Suprapubic skin (tissue), 4 donors: ENCODE results near the gene ZNF44. TPM values are rescaled to one million over a fixed set of nuclear protein-coding genes. Genes with fewer than 3 reads are reported as not detected.

Experiments
- DNase-seq, 2 donors: peaks; one replicate each; pipeline ENCODE4 v3.0.0-alpha.2; 2019; ENCODE audit warnings: low spot score in 2 of 2
- H3K27ac ChIP-seq: fragments of 200-600 bp; sonication (generic); one replicate; pipeline ENCODE4 v1.5.1; 2019
- H3K27me3 ChIP-seq: fragments of 200-600 bp; sonication (generic); one replicate; pipeline ENCODE4 v1.5.1; 2019
- H3K36me3 ChIP-seq: fragments of 200-600 bp; sonication (generic); one replicate; pipeline ENCODE4 v1.5.1; 2019
- H3K4me1 ChIP-seq: fragments of 200-600 bp; sonication (generic); one replicate; pipeline ENCODE4 v1.5.1; 2019
- H3K4me3 ChIP-seq: fragments of 200-600 bp; sonication (generic); one replicate; pipeline ENCODE4 v1.5.1; 2019; ENCODE audit warnings: mild to moderate bottlenecking
- H3K9me3 ChIP-seq: fragments of 200-600 bp; sonication (generic); one replicate; pipeline ENCODE4 v1.5.1; 2019
- CTCF ChIP-seq, 2 donors: fragments of 200-600 bp in 1 of 2; fragments of 450-650 bp in 1 of 2; sonication (generic) in 1 of 2; IDR thresholded peaks; one replicate each; pipeline ENCODE4 v1.5.1; 2016 to 2019; ENCODE audit warnings: antibody characterized with exemption in 2 of 2, mild to moderate bottlenecking in 1 of 2, moderate library complexity in 1 of 2
- EP300 ChIP-seq: sonication (generic); formaldehyde crosslinking; IDR thresholded peaks from one replicate; pipeline ENCODE4 v1.6.1; 2017; ENCODE audit warnings: antibody characterized with exemption
- POLR2A ChIP-seq, 2 donors: fragments of 450-650 bp; IDR thresholded peaks; one replicate each; pipeline ENCODE4 v1.6.1; 2017; ENCODE audit warnings: antibody characterized with exemption in 2 of 2, mild to moderate bottlenecking in 2 of 2, moderate library complexity in 2 of 2
- POLR2AphosphoS5 ChIP-seq, 3 donors: sonication (generic); formaldehyde crosslinking; IDR thresholded peaks; one replicate each; pipeline ENCODE4 v1.6.1; 2017; ENCODE audit warnings: antibody characterized with exemption in 3 of 3
- WGBS: methylation state at CpG from one replicate; pipeline ENCODE4 v1.1.5; 2018; 5-methylcytosine and 5-hydroxymethylcytosine counted together
- total RNA-seq, 4 donors: library from RNA; depleted of rRNA; stranded (reverse); fragments of >200 nt; gene quantifications; one replicate each; pipeline ENCODE4 v1.1.0, GENCODE V29; 2016

ZNF44 gene
- total RNA-seq, 4 donors from 2014 or later, result 7.2 to 24.2 (median 11.7) TPM

GRCh38 chr19:12260236-12260635 lies 34.4 kb downstream of the ZNF44 start:
- Histone ChIP-seq H3K27me3 (no peaks in the 10 kb centered on the region), H3K27ac (no peak overlapping the region), H3K36me3 (no peaks in the 10 kb centered on the region), H3K9me3 (peaks cover 18% of the 10 kb centered on the region), H3K4me1 (no peaks in the 10 kb centered on the region), H3K4me3 (no peak overlapping the region)
- no peak for DNase-seq
- TF ChIP-seq EP300 (no peak), POLR2A (IDR thresholded peaks at IDR 0.05) (no peak), POLR2AphosphoS5 (IDR thresholded peaks at IDR 0.05) (no peak)
- WGBS, result 98% methylated on average over 12 of the region's 23 CpGs

GRCh38 chr19:12255372-12255771 lies 39.3 kb downstream of the ZNF44 start:
- no peak for TF ChIP-seq POLR2A (IDR thresholded peaks at IDR 0.05)
- no peak for TF ChIP-seq POLR2AphosphoS5 (IDR thresholded peaks at IDR 0.05)
- TF ChIP-seq EP300, result no peak
- TF ChIP-seq CTCF (IDR thresholded peaks at IDR 0.05), result no peak
- no peaks in the 10 kb centered on the region for H3K27me3 ChIP-seq
- H3K9me3 ChIP-seq, result peaks cover 8% of the 10 kb centered on the region
- H3K4me3 ChIP-seq, result no peak overlapping the region
- no peak overlapping the region for H3K27ac ChIP-seq
- H3K36me3 ChIP-seq, result peaks cover 3% of the 10 kb centered on the region
- 88% methylated on average over 3 of the region's 3 CpGs for WGBS
- no peaks in the 10 kb centered on the region for H3K4me1 ChIP-seq
- no peak for DNase-seq

GRCh38 chr19:12247644-12248222 lies 47.0 kb downstream of the ZNF44 start:
- H3K27me3 ChIP-seq, result no peaks in the 10 kb centered on the region
- WGBS, result 98% methylated on average over 5 of the region's 5 CpGs
- DNase-seq, result no peak
- H3K36me3 ChIP-seq, result peaks cover 42% of the 10 kb centered on the region
- H3K27ac ChIP-seq, result no peak overlapping the region
- peaks cover 25% of the 10 kb centered on the region for H3K9me3 ChIP-seq
- H3K4me3 ChIP-seq, result no peak overlapping the region
- TF ChIP-seq POLR2A (IDR thresholded peaks at IDR 0.05) (no peak), EP300 (no peak), POLR2AphosphoS5 (IDR thresholded peaks at IDR 0.05) (no peak), CTCF (IDR thresholded peaks at IDR 0.05) (no peak)
- no peaks in the 10 kb centered on the region for H3K4me1 ChIP-seq

- 95% methylated on average over 2 of the region's 2 CpGs for WGBS
- Histone ChIP-seq H3K4me3 (no peak overlapping the region), H3K27me3 (no peaks in the 10 kb centered on the region), H3K36me3 (peaks cover 51% of the 10 kb centered on the region), H3K9me3 (peaks cover 32% of the 10 kb centered on the region), H3K27ac (no peak overlapping the region), H3K4me1 (no peaks in the 10 kb centered on the region)
- TF ChIP-seq POLR2AphosphoS5 (IDR thresholded peaks at IDR 0.05) (no peak), EP300 (no peak), CTCF (IDR thresholded peaks at IDR 0.05) (no peak), POLR2A (IDR thresholded peaks at IDR 0.05) (no peak)
- DNase-seq, result no peak
Observed at GRCh38 chr19:12244370-12244769, 50.3 kb downstream of the ZNF44 start.

- Histone ChIP-seq H3K4me3 (no peak overlapping the region), H3K27ac (no peak overlapping the region), H3K9me3 (peaks cover 5% of the 10 kb centered on the region), H3K4me1 (no peaks in the 10 kb centered on the region), H3K27me3 (no peaks in the 10 kb centered on the region), H3K36me3 (peaks cover 35% of the 10 kb centered on the region)
- no peak for DNase-seq
- WGBS, result 95% methylated on average over 35 of the region's 37 CpGs
- no peak for TF ChIP-seq POLR2AphosphoS5 (IDR thresholded peaks at IDR 0.05)
- TF ChIP-seq EP300, result no peak
- TF ChIP-seq CTCF (IDR thresholded peaks at IDR 0.05), result no peak
- TF ChIP-seq POLR2A (IDR thresholded peaks at IDR 0.05), result no peak
Observed at GRCh38 chr19:12237143-12237839, 57.4 kb downstream of the ZNF44 start.
